HepG2 (cell line): ENCODE results near the gene SLC9B2. TPM values are rescaled to one million over a fixed set of nuclear protein-coding genes. Genes with fewer than 3 reads are reported as not detected.
A peak's percentile ranks its signal among the peaks of the same experiment; 100 is the strongest.

Experiments
- AGO1 ChIP-seq: fragments of 200-400 bp; formaldehyde crosslinking; IDR thresholded peaks from 2 replicates; pipeline ENCODE4 v1.6.1; 2017; ENCODE audit warnings: mild to moderate bottlenecking, low read depth, low read length, moderate library complexity; ENCODE audit not compliant: poor library complexity, severe bottlenecking
- ARHGAP35 ChIP-seq: sonication (generic); formaldehyde crosslinking; IDR thresholded peaks from 2 replicates; pipeline ENCODE4 v1.9.0; 2022; ENCODE audit warnings: mild to moderate bottlenecking, inconsistent platforms, moderate library complexity, missing genetic modification reagents, borderline replicate concordance
- BRF2 ChIP-seq: sonication (generic); formaldehyde crosslinking; IDR thresholded peaks from 2 replicates; pipeline ENCODE4 v1.8.1; 2022; ENCODE audit warnings: mild to moderate bottlenecking, missing genetic modification reagents
- KLF12 ChIP-seq: sonication (generic); formaldehyde crosslinking; IDR thresholded peaks from 2 replicates; pipeline ENCODE4 v1.4.0; 2020; ENCODE audit warnings: missing genetic modification reagents, borderline replicate concordance
- MYNN ChIP-seq: sonication (generic); formaldehyde crosslinking; IDR thresholded peaks from 2 replicates; pipeline ENCODE4 v1.4.0; 2020; ENCODE audit warnings: mild to moderate bottlenecking, low read depth, missing genetic modification reagents
- NFATC3 ChIP-seq: sonication (generic); formaldehyde crosslinking; IDR thresholded peaks from 2 replicates; pipeline ENCODE4 v1.5.1; 2020; ENCODE audit warnings: mild to moderate bottlenecking, missing genetic modification reagents
- NFE2L2 ChIP-seq: fragments of 150-350 bp; IDR thresholded peaks from 2 replicates; pipeline ENCODE4 v1.6.1; 2014; ENCODE audit warnings: low read length
- NFYC ChIP-seq: IDR thresholded peaks from 2 replicates; pipeline ENCODE4 v1.6.1; 2016; ENCODE audit warnings: missing genetic modification reagents, missing compliant biosample characterization
- POLR2A ChIP-seq, 2 experiments: IDR thresholded peaks; 2 replicates each; pipeline ENCODE4 v1.6.1; 2011; ENCODE audit warnings: low read depth in 2 of 2, low read length in 2 of 2, mild to moderate bottlenecking in 1 of 2, moderate library complexity in 1 of 2; ENCODE audit not compliant: insufficient read depth in 1 of 2
- RBAK ChIP-seq: sonication (generic); formaldehyde crosslinking; IDR thresholded peaks from 2 replicates; pipeline ENCODE4 v1.5.1; 2020; ENCODE audit warnings: mild to moderate bottlenecking, missing genetic modification reagents
- RORA ChIP-seq: sonication (generic); formaldehyde crosslinking; IDR thresholded peaks from 2 replicates; pipeline ENCODE4 v1.5.0; 2020; ENCODE audit warnings: mild to moderate bottlenecking, missing genetic modification reagents, moderate library complexity
- SAFB2 ChIP-seq: sonication (generic); formaldehyde crosslinking; IDR thresholded peaks from 2 replicates; pipeline ENCODE4 v1.5.1; 2020; ENCODE audit warnings: missing genetic modification reagents, low read depth, mild to moderate bottlenecking, borderline replicate concordance
- ZNF691 ChIP-seq: sonication (generic); formaldehyde crosslinking; IDR thresholded peaks from 2 replicates; pipeline ENCODE4 v1.4.0; 2020; ENCODE audit warnings: missing genetic modification reagents, low read depth, mild to moderate bottlenecking, borderline replicate concordance
- ZNF782 ChIP-seq: sonication (generic); formaldehyde crosslinking; IDR thresholded peaks from 2 replicates; pipeline ENCODE4 v1.4.0; 2020; ENCODE audit warnings: missing genetic modification reagents, mild to moderate bottlenecking, borderline replicate concordance
- ZNF790 ChIP-seq: sonication (generic); formaldehyde crosslinking; IDR thresholded peaks from 2 replicates; pipeline ENCODE4 v1.8.0; 2022; ENCODE audit warnings: missing genetic modification reagents, mild to moderate bottlenecking, borderline replicate concordance
- polyA plus RNA-seq, 8 experiments: library from polyadenylated mRNA; depleted of rRNA in 3 of 8; stranded (reverse) in 7 of 8; unstranded in 1 of 8; fragments of >200 nt; fragmentation: Illumina TruSeq in 4 of 8; extraction: Trizol in 4 of 8; gene quantifications; 2 replicates each; pipeline versions ENCODE4 v1.2.1 to v1.2.3, GENCODE V29; 2011 to 2016; ENCODE audit warnings: low read depth in 4 of 8, missing spikeins in 1 of 8, mixed read lengths in 1 of 8; ENCODE audit not compliant: insufficient read depth in 1 of 8
- total RNA-seq, 5 experiments: library from RNA; depleted of rRNA; stranded (reverse); fragments of >200 nt; fragmentation: Illumina TruSeq; extraction: Trizol; gene quantifications; 2 replicates each; pipeline ENCODE4 v1.2.3, GENCODE V29; 2016; ENCODE audit warnings: low read depth in 1 of 5
- TF ChIP-seq, protein P1 (sequence below): sonication (generic); formaldehyde crosslinking; conservative IDR thresholded peaks from 2 replicates; pipeline ENCODE4 v1.8.1; 2023; ENCODE audit warnings: missing genetic modification reagents
- TF ChIP-seq, protein P2 (sequence below): sonication (generic); formaldehyde crosslinking; IDR thresholded peaks from 2 replicates; pipeline ENCODE4 v1.4.0; 2020; ENCODE audit warnings: missing genetic modification reagents
- TF ChIP-seq, protein P3 (sequence below): sonication (generic); formaldehyde crosslinking; IDR thresholded peaks from 2 replicates; pipeline ENCODE4 v1.4.0; 2020; ENCODE audit warnings: missing genetic modification reagents, borderline replicate concordance
- TF ChIP-seq, protein P4 (sequence below): conservative IDR thresholded peaks from 2 replicates; pipeline ENCODE4 v1.6.1; 2018; ENCODE audit warnings: missing genetic modification reagents

SLC9B2 gene
- total and polyA plus RNA-seq, 2 of the 13 experiments (the other 11 are each of a cell fraction or from before 2014, with no cell fraction given): 23.5 to 38.5 TPM

- TF ChIP-seq, protein P1, sequence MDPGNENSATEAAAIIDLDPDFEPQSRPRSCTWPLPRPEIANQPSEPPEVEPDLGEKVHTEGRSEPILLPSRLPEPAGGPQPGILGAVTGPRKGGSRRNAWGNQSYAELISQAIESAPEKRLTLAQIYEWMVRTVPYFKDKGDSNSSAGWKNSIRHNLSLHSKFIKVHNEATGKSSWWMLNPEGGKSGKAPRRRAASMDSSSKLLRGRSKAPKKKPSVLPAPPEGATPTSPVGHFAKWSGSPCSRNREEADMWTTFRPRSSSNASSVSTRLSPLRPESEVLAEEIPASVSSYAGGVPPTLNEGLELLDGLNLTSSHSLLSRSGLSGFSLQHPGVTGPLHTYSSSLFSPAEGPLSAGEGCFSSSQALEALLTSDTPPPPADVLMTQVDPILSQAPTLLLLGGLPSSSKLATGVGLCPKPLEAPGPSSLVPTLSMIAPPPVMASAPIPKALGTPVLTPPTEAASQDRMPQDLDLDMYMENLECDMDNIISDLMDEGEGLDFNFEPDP (CRISPR knock-in tag): no peak
- TF ChIP-seq, protein P2, sequence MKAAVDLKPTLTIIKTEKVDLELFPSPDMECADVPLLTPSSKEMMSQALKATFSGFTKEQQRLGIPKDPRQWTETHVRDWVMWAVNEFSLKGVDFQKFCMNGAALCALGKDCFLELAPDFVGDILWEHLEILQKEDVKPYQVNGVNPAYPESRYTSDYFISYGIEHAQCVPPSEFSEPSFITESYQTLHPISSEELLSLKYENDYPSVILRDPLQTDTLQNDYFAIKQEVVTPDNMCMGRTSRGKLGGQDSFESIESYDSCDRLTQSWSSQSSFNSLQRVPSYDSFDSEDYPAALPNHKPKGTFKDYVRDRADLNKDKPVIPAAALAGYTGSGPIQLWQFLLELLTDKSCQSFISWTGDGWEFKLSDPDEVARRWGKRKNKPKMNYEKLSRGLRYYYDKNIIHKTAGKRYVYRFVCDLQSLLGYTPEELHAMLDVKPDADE (CRISPR knock-in tag): no peak
- no peak for TF ChIP-seq ZNF782
- TF ChIP-seq AGO1: peak; percentile 72
- TF ChIP-seq BRF2 (CRISPR knock-in tag): peak; percentile 57
- TF ChIP-seq NFYC: peak; percentile 52; the same call in 1 of the 2 replicates
- TF ChIP-seq, protein P3, sequence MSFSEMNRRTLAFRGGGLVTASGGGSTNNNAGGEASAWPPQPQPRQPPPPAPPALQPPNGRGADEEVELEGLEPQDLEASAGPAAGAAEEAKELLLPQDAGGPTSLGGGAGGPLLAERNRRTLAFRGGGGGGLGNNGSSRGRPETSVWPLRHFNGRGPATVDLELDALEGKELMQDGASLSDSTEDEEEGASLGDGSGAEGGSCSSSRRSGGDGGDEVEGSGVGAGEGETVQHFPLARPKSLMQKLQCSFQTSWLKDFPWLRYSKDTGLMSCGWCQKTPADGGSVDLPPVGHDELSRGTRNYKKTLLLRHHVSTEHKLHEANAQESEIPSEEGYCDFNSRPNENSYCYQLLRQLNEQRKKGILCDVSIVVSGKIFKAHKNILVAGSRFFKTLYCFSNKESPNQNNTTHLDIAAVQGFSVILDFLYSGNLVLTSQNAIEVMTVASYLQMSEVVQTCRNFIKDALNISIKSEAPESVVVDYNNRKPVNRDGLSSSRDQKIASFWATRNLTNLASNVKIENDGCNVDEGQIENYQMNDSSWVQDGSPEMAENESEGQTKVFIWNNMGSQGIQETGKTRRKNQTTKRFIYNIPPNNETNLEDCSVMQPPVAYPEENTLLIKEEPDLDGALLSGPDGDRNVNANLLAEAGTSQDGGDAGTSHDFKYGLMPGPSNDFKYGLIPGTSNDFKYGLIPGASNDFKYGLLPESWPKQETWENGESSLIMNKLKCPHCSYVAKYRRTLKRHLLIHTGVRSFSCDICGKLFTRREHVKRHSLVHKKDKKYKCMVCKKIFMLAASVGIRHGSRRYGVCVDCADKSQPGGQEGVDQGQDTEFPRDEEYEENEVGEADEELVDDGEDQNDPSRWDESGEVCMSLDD: no peak
- TF ChIP-seq RORA (CRISPR knock-in tag): no peak
- TF ChIP-seq KLF12: 0 out of 2 replicates have a peak, but pooled peaks have one; percentile 56
- 0 out of 2 replicates have a peak, but pooled peaks have one; percentile 78 for TF ChIP-seq SAFB2 (CRISPR knock-in tag)
- TF ChIP-seq ARHGAP35 (CRISPR knock-in tag): 0 out of 2 replicates have a peak, but pooled peaks have one; percentile 51
- no peak for TF ChIP-seq ZNF790
- TF ChIP-seq, protein P4, sequence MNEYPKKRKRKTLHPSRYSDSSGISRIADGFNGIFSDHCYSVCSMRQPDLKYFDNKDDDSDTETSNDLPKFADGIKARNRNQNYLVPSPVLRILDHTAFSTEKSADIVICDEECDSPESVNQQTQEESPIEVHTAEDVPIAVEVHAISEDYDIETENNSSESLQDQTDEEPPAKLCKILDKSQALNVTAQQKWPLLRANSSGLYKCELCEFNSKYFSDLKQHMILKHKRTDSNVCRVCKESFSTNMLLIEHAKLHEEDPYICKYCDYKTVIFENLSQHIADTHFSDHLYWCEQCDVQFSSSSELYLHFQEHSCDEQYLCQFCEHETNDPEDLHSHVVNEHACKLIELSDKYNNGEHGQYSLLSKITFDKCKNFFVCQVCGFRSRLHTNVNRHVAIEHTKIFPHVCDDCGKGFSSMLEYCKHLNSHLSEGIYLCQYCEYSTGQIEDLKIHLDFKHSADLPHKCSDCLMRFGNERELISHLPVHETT (CRISPR knock-in tag): no peak
- TF ChIP-seq RBAK (CRISPR knock-in tag): no peak
- no peak for TF ChIP-seq NFATC3 (CRISPR knock-in tag)
- no peak for TF ChIP-seq NFE2L2
- TF ChIP-seq MYNN (CRISPR knock-in tag): no peak
- peak; percentile 75 to 76 for TF ChIP-seq POLR2A (IDR thresholded peaks at IDR 0.05; ENCODE audit: insufficient read depth in 1 of 2, low read depth in 2 of 2, low read length in 2 of 2)
- peak; percentile 86; the same call in 1 of the 2 replicates for TF ChIP-seq ZNF691 (CRISPR knock-in tag)
Measured at GRCh38 chr4:103019308-103020124, 57.0 kb downstream of the SLC9B2 start, which contains the start of gene SLC9B1 (continued).
